ENCODE measurements around the gene DPP6. TPM values are rescaled to one million over a fixed set of nuclear protein-coding genes. Genes with fewer than 3 reads are reported as not detected.

DPP6 gene
- total and polyA plus RNA-seq, 2 experiments from 2014 or later = 0.20 to 0.44 TPM

GRCh38 chr7:154183482-154183881, 131.3 kb downstream of the DPP6 start:
- no peak overlapping the region for H2AFZ ChIP-seq
- peaks cover 33% of the 10 kb centered on the region for H3K27me3 ChIP-seq
- TF ChIP-seq CTCF (IDR thresholded peaks at IDR 0.05; ENCODE audit: poor library complexity) (no peak), EZH2 (IDR thresholded peaks at IDR 0.05; ENCODE audit: borderline replicate concordance) (no peak), EZH2phosphoT487 (IDR thresholded peaks at IDR 0.05; ENCODE audit: low read depth, severe bottlenecking, unreplicated experiment) (no peak)
- H3K4me3 ChIP-seq = no peak overlapping the region
- H3K27ac ChIP-seq = no peak overlapping the region
- H3K9me3 ChIP-seq (ENCODE audit: low read depth) = no peaks in the 10 kb centered on the region
- H3K79me2 ChIP-seq = no peaks in the 10 kb centered on the region
- no peaks in the 10 kb centered on the region for H3K4me1 ChIP-seq (ENCODE audit: insufficient read depth)
- no peaks in the 10 kb centered on the region for H3K9me2 ChIP-seq (replicated peaks; ENCODE audit: insufficient read depth)
- H3K4me2 ChIP-seq = no peak overlapping the region
- no peak for DNase-seq (ENCODE audit: low spot score)
- H3K36me3 ChIP-seq (replicated peaks; ENCODE audit: insufficient read depth, low read depth) = no peaks in the 10 kb centered on the region
- H4K20me1 ChIP-seq (ENCODE audit: insufficient read depth, poor library complexity, severe bottlenecking) = no peaks in the 10 kb centered on the region
- WGBS (ENCODE audit: low lambda C conversion rate, missing lambda C conversion rate) = 45% methylated on average over 10 of the region's 10 CpGs

GRCh38 chr7:154183946-154184345, 131.7 kb downstream of the DPP6 start:
- H2AFZ ChIP-seq = no peak overlapping the region
- H3K4me3 ChIP-seq = no peak overlapping the region
- H4K20me1 ChIP-seq (ENCODE audit: insufficient read depth, poor library complexity, severe bottlenecking) = no peaks in the 10 kb centered on the region
- DNase-seq (ENCODE audit: low spot score) = no peak
- WGBS (ENCODE audit: low lambda C conversion rate, missing lambda C conversion rate) = 47% methylated on average over 3 of the region's 3 CpGs
- H3K79me2 ChIP-seq = no peaks in the 10 kb centered on the region
- no peaks in the 10 kb centered on the region for H3K9me2 ChIP-seq (replicated peaks; ENCODE audit: insufficient read depth)
- no peaks in the 10 kb centered on the region for H3K4me1 ChIP-seq (ENCODE audit: insufficient read depth)
- no peak overlapping the region for H3K27ac ChIP-seq
- no peaks in the 10 kb centered on the region for H3K9me3 ChIP-seq (ENCODE audit: low read depth)
- TF ChIP-seq CTCF (IDR thresholded peaks at IDR 0.05; ENCODE audit: poor library complexity) = no peak
- TF ChIP-seq EZH2phosphoT487 (IDR thresholded peaks at IDR 0.05; ENCODE audit: low read depth, severe bottlenecking, unreplicated experiment) = no peak
- no peak for TF ChIP-seq EZH2 (IDR thresholded peaks at IDR 0.05; ENCODE audit: borderline replicate concordance)
- H3K27me3 ChIP-seq = peaks cover 33% of the 10 kb centered on the region
- H3K4me2 ChIP-seq = no peak overlapping the region
- H3K36me3 ChIP-seq (replicated peaks; ENCODE audit: insufficient read depth, low read depth) = no peaks in the 10 kb centered on the region

DNA sequence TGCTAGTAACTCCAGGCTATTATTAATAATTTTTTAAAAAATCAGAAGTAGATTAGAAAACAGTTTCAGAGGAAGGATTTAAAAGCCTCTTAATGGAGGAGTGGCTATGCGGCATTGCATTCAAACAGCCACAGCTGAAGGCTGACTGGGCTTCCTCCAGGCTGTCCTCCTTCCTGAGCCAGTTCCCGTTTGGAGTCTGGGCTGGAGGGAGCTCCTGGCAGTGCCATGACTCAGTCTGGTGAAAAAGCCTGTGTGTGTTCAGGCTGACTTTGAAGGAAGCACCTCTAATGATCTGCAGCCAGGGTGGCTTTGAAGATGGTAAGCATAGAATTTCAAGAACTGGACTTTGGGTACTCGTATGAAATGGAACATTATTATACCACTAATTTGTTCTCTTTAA, 134.6 kb downstream of the DPP6 start:
- Histone ChIP-seq H3K4me2 (no peak overlapping the region), H3K9me3 (ENCODE audit: low read depth) (no peaks in the 10 kb centered on the region), H3K27ac (no peak overlapping the region), H4K20me1 (ENCODE audit: insufficient read depth, poor library complexity, severe bottlenecking) (no peaks in the 10 kb centered on the region), H3K4me1 (ENCODE audit: insufficient read depth) (no peaks in the 10 kb centered on the region), H3K9me2 (replicated peaks; ENCODE audit: insufficient read depth) (no peaks in the 10 kb centered on the region), H3K36me3 (replicated peaks; ENCODE audit: insufficient read depth, low read depth) (no peaks in the 10 kb centered on the region), H3K79me2 (no peaks in the 10 kb centered on the region), H3K4me3 (no peak overlapping the region), H2AFZ (no peak overlapping the region), H3K27me3 (peaks cover 33% of the 10 kb centered on the region)
- WGBS (ENCODE audit: low lambda C conversion rate, missing lambda C conversion rate) = 75% methylated on average over 3 of the region's 3 CpGs
- no peak for DNase-seq (ENCODE audit: low spot score)
- TF ChIP-seq CTCF (IDR thresholded peaks at IDR 0.05; ENCODE audit: poor library complexity) = no peak
- no peak for TF ChIP-seq EZH2phosphoT487 (IDR thresholded peaks at IDR 0.05; ENCODE audit: low read depth, severe bottlenecking, unreplicated experiment)
- TF ChIP-seq EZH2 (IDR thresholded peaks at IDR 0.05; ENCODE audit: borderline replicate concordance) = no peak

DNA sequence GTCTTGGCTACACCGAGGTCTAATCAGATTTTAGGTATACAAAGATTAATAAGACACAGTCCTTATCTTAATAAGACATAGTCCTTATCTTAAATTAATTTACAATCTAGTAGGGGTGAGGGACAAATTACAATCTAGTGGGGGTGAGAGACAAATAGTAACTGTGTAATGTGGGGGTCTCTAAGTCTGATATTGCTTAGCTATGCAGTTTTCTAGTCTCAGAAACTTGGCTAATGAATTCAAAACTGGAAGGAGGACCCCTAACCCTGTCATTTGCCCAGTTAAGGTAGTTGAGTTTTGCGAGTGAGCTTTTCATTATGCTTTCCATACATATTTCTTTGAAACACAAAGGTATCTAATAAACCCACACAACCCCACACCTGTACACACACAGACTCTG, 136.1 kb downstream of the DPP6 start:
- Histone ChIP-seq H3K27me3 (peaks cover 26% of the 10 kb centered on the region), H3K4me1 (ENCODE audit: insufficient read depth) (no peaks in the 10 kb centered on the region), H4K20me1 (ENCODE audit: insufficient read depth, poor library complexity, severe bottlenecking) (no peaks in the 10 kb centered on the region), H3K4me2 (no peak overlapping the region), H3K27ac (no peak overlapping the region), H3K9me3 (ENCODE audit: low read depth) (no peaks in the 10 kb centered on the region), H3K4me3 (no peak overlapping the region), H3K9me2 (replicated peaks; ENCODE audit: insufficient read depth) (no peaks in the 10 kb centered on the region), H3K36me3 (replicated peaks; ENCODE audit: insufficient read depth, low read depth) (no peaks in the 10 kb centered on the region), H3K79me2 (no peaks in the 10 kb centered on the region), H2AFZ (no peak overlapping the region)
- DNase-seq (ENCODE audit: low spot score) = no peak
- TF ChIP-seq EZH2 (IDR thresholded peaks at IDR 0.05; ENCODE audit: borderline replicate concordance) (no peak), CTCF (IDR thresholded peaks at IDR 0.05; ENCODE audit: poor library complexity) (no peak), EZH2phosphoT487 (IDR thresholded peaks at IDR 0.05; ENCODE audit: low read depth, severe bottlenecking, unreplicated experiment) (no peak)
- 69% methylated on average over 2 of the region's 2 CpGs for WGBS (ENCODE audit: low lambda C conversion rate, missing lambda C conversion rate)
